NCI-H510A treated with DMSO at 0.1 percent for 48 hours (cell line): ENCODE measurements around the gene UGGT2.
"Not testable (repeated sequence)": the region's sequence is repeated elsewhere in the genome, so short reads cannot be mapped to it uniquely, and the experiment has no call there.

ENCODE experiments used
- DNase-seq: peaks from one replicate; lab custom pipeline; 2025; lab: John Stamatoyannopoulos, UW

The UGGT2 gene

DNA sequence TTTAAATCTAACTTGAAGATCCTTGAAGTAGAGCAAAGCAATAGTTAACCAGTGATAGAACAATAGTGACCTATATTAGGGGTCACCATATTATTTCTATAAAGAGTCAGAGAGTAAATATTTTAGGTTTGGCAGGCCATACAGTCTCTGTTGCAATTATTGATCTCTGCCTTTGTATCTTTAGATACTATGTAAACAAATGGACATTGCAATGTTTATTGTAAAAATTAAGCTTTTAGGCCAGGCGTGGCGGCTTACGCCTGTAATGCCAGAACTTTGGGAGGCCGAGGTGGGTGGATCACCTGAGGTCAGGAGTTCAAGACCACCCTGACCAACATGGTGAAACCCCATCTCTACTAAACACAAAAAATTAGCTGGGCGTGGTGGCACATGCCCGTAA lies 80.5 kb downstream of the UGGT2 start:
- DNase-seq: not testable (repeated sequence)

DNA sequence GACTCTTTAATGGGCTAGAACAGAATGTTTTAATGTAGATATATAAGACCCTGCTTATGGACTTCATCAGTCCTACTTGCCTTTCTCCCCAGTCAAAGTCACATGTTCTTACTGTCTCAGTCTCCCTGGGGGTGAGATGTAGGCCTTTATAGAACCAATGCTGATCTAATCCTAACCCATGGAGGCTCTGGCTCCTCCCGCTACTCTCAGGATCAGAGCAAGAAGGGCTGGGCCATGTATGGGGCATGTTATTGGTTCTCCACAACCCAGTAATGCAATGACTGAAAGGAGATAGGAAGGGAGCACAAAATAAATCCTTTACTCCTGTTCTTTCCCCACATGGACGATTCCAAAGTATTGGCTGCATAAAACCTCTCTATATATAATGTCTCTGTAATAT lies 82.3 kb downstream of the UGGT2 start:
- DNase-seq: no peak

DNA sequence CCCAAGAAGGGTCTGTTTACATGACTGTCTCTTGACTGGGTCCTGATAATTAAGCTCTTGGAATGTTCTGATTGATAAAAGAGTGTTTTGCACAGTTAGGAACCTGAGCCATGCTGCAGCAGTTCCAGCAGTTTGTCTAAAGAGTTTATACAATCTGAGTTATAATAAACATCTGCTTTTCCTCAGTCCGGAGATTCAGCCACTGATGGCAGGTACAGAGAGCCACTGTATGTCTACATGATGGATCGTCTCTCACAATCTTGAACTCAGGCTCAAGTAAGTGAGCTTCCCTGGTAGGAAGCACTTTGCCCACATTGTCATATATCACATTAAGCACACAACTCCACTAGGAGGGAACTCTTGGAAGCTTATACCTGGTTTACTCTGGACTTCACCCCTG lies 84.3 kb downstream of the UGGT2 start:
- DNase-seq: no peak

DNA sequence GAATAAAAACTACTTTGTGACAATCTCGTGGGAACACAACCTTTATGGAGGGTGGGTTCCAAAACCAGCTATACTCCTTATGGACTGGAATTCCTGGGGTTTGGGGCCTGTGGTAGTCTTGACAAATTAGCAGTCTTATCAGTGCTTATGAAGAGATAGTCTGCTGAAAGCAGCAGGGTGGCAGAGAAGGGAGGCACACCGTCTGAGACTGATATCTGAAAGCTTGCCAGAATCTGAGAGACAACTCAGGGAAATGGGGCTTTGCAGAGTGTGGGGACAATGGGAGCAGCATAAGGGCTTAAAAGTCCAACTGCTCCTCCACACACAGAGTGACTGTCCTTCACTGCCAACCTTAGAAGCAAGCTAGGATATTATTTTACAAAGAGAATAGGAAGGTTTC lies 95.9 kb downstream of the UGGT2 start:
- no peak for DNase-seq

DNA sequence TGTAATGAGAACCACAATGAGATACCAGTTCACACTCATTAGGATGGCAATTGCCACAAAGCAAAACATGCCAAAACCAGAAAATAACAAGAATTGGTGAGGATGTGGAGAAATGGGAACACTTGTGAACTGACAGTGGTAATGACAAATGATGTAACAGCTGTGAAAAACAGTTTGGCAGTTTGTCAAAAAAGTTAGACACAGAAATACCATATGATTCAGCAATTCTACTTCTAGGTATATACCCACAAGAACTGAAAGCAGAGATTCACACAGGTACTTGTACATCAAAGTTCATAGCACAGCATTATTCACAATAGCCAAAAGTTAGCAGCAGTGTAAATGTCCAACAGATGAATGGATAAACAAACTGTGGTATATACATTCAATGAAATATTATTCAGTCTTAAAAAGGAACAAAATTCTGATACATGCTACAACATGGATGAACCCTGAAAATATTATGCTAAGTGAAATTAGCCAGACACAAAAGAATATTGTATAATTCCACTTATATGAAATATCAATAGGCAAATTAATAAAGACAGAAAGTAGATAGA lies 96.5 kb downstream of the UGGT2 start:
- DNase-seq: no peak

DNA sequence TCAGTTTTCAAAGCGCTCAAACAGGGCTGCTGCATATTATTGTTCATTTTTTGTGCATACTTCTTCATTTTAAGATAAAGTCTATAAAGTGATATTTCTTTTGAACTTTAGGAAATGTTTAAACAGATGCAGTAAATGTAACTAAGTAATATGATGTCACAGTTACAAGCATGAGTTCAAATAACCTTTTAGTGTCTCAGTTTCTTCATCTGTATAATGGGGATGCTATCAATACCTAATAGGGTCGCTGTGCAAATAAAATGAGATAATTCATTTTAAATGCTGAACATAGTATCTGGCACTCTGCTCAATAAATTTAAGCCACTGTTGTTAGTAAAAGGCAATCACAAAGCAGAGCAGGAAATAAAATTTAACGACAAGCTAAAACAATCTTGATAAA lies 97.5 kb downstream of the UGGT2 start:
- no peak for DNase-seq

DNA sequence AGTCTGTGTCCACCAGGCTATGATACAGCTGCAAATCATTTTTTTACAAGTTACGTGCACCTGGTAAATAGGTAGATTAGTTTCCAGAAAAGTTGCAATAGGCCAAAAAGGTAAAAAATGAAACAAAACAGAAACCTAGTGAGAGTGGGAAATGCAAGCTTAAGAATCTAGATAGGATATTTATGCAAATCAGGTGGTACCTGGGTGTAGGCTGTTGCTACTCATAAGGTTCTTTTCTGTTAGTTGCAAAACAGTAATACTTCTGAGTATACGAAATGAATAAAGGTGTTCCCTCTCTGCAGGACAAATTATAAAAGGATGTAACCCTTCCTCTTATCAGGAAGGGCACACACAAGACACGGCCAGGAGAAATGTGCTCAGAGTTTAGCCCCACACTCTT lies 97.9 kb downstream of the UGGT2 start:
- no peak for DNase-seq

DNA sequence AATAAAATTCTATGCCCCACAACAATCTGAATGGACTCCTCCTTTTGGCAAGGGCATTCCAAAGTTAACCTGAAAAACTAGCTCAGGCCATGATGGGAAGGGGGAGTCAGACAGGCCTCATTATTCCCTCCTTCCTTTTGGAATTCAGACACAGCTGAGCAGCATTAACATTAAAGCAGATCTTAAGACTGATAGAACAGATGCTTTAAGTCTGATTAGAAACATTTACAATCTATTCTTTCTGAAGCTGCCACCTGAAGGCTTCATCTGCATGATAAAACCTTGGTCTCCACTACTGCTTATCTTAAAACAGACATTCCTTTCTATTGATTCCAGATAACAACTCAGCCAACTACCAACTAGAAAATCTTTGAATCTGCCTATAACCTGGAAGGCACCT lies 98.9 kb downstream of the UGGT2 start:
- DNase-seq: no peak

DNA sequence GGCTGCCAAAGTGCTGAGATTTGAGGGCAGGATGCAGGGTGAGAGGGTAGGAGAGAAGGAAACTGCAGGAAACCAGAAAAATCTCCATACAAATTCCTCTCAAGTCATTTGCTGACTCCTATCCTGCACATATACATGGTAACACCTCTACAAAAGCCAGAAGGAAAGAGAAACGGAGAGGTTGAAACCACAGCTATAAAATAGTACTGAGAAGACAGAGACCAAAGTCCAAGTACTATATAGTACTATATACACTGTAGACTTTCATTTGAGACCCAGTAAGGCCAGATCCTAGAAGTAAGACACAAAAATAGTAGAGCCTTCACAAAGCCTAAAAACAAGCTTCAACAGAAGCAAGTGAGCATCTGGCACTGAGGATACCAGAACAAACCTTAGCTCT lies 103.1 kb downstream of the UGGT2 start:
- no peak for DNase-seq

DNA sequence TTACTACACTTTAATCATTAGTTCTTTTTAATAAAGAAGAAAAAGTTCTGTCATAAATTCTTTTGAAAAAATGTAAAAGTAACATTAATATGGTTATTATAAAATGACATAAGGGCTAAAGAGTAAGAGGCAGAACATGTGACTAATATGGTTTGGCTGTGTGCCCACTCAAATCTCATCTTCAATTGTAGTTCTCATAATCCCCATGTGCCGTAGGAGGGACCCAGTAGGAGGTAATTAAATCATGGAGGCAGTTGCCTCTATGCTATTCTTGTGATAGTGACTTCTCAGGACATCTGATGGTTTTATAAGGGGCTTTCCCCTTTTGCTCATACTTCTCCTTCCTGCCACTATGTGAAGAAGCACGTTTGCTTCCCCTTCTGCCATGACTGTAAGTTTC lies 104.5 kb downstream of the UGGT2 start:
- no peak for DNase-seq

DNA sequence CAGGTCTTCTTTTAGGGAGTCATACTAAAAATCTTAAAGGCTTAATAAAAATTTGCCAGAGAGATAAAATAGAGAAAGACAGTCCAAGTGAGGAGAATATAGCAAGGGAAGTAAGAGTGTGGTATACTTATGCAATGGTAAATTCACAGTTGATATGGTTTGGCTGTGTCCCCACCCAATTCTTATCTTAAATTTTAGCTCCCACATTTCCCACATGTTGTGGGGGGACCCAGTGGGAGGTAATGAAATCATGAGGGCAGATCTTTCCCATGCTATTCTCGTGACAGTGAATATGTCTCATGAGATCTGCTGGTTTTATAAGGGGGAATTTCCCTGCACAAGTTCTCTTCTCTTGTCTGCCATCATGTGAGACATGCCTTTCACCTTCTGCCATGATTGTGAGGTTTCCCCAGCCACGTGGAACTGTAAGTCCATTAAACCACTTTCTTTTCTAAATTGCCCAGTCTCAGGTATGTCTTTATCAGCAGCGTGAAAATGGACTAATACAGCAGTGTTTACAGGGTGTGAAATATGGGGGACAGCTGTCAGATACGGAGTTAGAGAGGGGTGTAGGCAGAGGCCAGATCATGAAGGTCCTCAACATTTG lies 115.4 kb downstream of the UGGT2 start:
- DNase-seq: no peak

DNA sequence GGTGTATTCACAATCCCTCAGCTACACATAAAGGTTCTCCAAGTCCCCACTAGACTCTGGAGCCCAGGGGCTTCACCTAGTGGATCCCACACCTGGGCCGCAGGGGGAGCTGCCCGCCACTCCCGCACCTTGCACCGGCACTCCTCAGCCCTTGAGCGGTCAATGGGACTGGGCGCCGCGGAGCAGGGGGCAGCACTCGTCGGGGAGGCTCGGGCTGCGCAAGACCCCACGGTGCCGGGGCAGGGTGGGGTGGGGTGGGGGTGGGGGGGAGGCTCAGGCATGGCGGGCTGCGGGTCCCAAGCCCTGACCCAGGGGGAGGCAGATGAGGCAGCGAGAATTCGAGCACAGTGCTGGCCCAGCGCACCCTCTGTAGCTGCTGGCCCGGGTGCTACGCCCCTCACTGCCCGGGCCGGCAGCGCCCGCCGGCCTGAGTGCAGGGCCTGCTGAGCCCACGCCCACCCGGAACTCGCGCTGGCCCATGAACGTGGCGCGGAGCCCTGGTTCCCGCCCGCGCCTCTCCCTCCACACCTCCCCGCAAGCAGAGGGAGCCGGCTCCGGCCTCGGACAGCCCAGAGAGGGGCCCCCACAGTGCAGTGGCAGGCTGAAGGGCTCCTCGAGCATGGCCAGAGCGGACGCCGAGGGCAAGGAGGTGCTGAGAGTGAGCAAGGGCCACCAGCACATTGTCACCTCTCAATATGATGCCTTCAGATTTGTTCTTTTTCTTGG lies 121.7 kb downstream of the UGGT2 start:
- no peak for DNase-seq

DNA sequence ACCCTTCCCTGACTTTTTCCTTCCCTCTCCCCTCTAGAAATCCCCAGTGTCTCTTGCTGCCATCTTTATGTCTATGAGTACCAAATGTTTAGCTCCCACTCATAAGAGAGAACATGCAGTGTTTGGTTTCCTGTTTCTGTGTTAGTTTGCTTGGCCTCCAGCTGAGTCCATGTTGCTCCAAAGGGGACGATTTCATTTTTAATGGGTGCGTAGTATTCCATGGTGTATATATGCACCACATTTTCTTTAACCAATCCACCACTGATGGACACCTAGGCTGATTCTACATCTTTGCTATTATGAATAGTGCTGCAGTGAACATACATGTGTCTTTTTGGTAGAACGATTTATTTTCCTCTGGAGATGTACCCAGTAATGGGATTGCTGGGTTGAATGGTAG lies 123.8 kb downstream of the UGGT2 start:
- DNase-seq: no peak

DNA sequence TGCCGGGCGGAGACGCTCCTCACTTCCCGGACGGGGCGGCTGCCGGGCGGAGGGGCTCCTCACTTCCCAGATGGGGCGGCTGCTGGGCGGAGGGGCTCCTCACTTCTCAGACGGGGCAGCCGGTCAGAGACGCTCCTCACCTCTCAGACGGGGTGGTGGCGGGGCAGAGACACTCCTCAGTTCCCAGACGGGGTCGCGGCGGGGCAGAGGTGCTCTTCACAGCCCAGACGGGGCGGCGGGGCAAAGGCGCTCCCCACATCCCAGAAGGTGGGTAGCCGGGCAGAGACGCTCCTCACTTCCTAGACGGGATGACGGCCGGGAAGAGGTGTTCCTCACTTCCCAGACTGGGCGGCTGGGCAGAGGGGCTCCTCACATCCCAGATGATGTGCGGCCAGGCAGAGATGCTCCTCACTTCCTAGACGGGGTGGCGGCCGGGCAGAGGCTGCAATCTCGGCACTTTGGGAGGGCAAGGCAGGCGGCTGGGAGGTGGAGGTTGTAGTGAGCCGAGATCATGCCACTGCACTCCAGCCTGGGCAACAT lies 124.8 kb downstream of the UGGT2 start:
- DNase-seq: not testable (repeated sequence)

DNA sequence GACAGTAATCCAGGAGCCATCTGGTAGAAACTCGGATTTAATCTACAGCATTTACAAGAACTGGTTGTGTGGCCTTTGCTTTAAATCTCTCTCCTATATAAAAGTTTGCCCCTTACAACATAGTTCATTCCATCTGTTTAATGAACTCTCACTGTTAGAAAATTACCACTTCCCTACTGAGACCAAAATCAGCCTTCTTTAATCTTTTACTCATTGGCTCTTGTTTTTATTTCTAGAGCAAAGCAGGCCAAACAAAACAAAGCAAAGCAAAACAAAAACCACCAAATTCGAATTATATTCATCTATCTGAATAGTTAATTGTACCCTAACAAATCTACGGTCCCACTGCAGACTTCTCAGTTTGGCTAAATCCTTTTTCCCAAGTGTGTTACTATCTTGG lies 127.0 kb downstream of the UGGT2 start:
- no peak for DNase-seq

DNA sequence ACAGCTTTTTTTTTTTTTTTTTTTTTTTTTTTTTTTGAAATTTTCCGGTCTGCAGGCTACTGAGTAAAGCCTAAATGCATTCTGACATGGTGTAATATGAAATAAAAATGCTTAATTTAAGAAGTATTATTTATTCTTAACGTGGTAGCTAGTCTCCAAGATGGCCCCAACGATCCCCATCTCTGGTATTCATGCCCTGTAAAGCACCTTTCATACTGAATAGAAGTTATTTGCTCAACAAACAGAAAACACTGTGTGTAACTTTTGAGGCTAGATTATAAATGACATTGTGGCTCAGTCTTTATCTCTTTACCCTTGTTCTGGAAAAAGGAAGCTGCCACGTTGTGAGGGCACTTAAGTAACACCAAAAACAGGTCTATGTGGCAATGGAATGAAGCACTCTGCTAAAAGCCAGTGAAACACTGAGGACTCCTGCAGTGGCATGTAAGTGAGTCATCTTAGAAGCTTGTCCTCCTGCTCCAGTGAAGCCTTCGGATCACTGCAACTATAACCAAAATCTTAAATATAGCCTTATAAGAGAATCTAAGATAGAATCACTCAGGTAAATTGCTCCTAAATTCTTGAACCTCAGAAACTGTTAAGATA lies 128.7 kb downstream of the UGGT2 start:
- DNase-seq: no peak

DNA sequence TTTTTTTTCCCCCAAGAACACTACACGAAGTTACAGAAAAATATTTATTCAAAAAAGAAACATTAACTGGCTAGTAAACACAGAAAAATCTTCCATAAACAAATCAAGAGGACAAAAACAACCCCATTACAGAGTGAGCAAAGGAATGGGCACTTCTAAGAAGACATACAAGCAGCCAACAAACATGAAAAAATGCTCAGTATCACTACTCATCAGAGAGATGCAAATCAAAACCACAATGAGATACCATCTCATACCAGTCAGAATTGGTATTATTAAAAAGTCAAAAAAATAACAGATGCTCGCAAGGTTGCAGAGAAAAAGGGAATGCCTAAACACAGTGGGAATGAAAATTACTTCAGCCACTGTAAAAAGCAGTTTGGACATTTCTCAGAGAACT lies 131.7 kb downstream of the UGGT2 start:
- DNase-seq: no peak

DNA sequence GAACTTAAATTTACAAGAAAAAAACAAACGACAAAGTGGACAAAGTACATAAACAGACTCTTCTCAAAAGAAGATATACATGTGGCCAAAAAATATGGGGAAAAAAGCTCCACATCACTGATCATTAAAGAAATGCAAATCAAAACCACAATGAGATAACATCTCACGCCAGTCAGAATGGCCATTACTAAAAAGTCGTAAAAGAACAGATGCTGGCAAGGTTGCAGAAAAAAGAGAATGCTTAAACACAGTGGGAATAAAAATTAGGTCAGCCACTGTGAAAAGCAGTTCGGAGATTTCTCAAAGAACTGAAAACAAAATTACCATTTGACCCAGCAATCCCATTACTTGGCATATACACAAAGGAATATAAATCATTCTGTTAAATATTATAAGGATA lies 132.7 kb downstream of the UGGT2 start:
- DNase-seq: no peak

DNA sequence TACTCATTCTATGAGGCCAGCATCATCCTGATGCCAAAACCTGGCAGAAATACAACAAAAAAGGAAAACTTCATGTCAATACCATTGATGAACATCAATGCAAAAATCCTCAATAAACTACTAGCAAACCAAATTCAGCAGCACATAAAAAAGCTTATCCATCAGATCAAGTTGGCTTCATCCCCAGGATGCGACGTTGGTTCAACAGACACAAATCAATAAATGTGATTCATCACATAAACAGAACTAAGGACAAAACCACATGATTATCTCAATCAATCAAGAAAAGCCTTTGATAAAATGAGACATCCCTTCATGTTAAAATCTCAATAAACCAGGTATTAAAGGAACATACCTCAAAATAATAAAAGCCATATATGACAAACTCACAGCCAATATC lies 134.3 kb downstream of the UGGT2 start:
- no peak for DNase-seq

DNA sequence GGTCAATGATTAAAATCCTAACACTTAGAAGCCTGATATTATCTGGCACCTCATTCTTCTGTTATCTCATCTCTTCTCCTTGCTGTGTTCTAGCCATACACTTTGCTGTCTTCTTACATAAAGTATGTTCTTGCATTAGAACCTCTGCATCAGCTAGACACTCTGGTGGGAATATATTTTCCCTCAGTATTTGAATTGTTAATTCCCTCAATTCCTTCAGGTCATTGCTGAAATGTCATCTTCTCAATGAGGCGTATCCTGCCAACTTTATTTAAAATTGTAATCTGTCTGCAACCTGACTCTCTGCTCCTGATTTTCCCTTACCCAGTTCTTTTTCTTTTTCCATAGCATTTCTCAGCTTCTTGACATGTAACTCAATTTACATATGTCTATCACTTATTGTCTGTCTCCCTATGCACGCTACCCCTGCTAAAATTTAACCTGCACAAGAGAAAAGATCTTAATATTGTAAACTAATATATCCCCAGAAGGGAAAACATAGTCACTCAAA lies 138.2 kb downstream of the UGGT2 start:
- DNase-seq: no peak

DNA sequence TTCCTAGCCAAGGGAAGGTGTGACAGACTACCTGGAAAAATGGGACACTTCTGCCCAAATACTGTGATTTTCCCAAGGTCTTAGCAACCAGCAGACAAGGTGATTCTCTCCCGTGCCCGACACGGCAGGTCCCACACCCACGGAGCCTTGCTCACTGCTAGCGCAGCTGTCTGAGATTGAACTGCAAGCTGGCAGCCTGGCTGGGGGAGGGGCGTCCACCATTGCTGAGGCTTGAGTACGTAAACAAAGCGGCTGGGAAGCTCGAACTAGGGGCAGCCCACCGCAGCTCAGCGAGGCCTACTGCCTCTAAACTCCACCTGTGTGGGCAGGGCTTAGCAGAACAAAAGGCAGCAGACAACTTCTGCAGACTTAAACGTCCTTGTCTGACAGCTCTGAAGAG lies 146.2 kb downstream of the UGGT2 start:
- no peak for DNase-seq

DNA sequence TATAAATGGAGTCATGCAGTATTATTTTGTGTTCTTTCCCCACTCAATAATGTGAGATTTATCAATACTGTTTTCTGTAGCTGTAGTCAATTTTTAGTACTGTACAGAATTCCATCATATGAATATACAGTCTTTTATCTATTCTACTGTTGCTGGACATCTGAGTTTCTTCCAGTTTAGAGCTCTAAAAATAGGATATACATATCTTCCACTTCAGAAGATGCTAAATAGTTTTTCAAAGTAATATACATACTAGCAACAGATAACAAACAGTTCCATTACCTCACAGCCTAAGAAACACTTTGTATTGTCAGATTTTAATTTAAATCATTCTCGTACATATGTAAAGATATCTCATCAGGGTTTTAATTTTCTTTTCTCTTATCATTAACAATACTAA lies 149.6 kb downstream of the UGGT2 start:
- DNase-seq: no peak

DNA sequence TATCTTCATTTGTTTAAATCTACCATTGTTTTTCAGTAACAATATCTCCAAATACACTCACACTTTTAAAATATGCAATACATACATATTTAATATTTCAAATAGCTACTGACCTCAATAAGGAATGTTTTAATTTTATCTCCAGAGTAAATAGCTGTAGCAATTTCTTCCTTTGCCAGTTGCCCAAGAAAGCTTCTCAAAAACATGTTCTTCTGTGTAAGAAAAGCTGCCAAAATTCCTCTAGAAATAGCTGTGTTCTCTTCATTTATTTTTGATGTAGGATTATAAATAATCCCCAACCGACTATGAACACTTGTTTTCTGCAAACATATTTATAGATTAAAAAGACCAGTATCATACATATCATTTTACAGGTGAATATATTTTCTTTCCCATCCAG lies 150.5 kb downstream of the UGGT2 start:
- no peak for DNase-seq
